ENCODE results near the gene MORF4L2. TPM values are rescaled to one million over a fixed set of nuclear protein-coding genes. Genes with fewer than 3 reads are reported as not detected.

The MORF4L2 gene, protein sequence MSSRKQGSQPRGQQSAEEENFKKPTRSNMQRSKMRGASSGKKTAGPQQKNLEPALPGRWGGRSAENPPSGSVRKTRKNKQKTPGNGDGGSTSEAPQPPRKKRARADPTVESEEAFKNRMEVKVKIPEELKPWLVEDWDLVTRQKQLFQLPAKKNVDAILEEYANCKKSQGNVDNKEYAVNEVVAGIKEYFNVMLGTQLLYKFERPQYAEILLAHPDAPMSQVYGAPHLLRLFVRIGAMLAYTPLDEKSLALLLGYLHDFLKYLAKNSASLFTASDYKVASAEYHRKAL
- total RNA-seq = 100 to 1,000 TPM; 148 to 252 (median 183) TPM
- long read RNA-seq, transcript MORF4L2-201 (4 exons, 1,824 nt) = major isoform, 5 of 16 reads
- long read RNA-seq, partial matches to known transcripts = 0 of 16 reads
- long read RNA-seq, other reads (novel, unspliced or antisense) = 2 of 16 reads

DNA sequence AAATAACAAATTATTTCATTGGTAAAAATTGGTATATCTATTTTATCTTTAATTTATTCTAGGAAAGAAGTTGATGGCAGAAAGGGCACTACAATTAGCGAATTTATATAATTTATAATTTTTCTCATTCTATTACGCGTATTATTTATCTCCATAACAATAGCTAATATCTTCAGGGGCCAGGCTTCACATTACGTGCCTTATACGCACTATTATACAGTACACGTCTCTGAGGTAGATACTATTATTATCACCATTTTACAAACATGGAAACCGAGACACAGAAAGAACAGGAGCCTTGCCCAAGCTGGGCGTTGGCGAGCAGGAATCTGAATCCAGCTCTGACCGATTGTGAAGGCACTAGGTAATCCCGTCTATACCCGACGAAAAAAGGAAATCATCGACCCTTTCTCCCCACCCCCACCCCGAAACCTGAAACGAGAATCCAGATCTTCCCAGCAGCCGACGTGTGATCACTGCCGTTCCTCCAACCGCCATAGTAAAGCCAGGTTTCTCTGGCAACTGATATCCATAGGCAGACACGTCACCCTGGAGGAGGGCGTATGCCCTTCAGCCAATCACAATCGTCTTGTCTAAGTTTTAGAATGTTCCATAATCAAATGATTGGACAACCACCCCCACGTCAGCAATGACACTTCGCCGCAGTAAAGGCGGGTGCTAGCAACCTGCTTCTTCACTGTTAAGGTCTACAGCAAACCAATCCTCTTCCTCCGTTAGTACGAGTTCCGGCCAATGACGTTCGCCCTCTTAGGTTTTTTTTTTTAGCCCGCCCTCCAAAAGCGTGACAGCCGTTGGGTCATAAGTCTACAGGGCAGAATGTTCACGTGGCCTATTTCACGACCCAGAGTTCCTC, at the start of gene MORF4L2:
MORF4L2 (minus strand) TSS at position 501 of the 874 bp plus-strand sequence. CDS start 9,672 bp downstream, outside the sequence.
- peaks cover 0 to 15% (median 0%) of the 10 kb centered on the region in 4 donors for H3K4me1 ChIP-seq
- intact Hi-C loops (cut with DNase I) = no loop called here

GRCh38 chrX:103734125-103734760, 47.7 kb upstream of the MORF4L2 start:
- 41% methylated on average over 4 of the region's 4 CpGs for WGBS (ENCODE audit: insufficient coverage, low coverage, low lambda C conversion rate, missing lambda C conversion rate)
- H3K36me3 ChIP-seq = no peaks in the 10 kb centered on the region
- DNase-seq = no peak
- no peak overlapping the region for H3K27ac ChIP-seq
- H3K4me1 ChIP-seq = no peaks in the 10 kb centered on the region
- H3K27me3 ChIP-seq = no peaks in the 10 kb centered on the region
- no peak overlapping the region for H3K4me3 ChIP-seq
- no peak for TF ChIP-seq POLR2A (IDR thresholded peaks at IDR 0.05)
- TF ChIP-seq, protein P1, sequence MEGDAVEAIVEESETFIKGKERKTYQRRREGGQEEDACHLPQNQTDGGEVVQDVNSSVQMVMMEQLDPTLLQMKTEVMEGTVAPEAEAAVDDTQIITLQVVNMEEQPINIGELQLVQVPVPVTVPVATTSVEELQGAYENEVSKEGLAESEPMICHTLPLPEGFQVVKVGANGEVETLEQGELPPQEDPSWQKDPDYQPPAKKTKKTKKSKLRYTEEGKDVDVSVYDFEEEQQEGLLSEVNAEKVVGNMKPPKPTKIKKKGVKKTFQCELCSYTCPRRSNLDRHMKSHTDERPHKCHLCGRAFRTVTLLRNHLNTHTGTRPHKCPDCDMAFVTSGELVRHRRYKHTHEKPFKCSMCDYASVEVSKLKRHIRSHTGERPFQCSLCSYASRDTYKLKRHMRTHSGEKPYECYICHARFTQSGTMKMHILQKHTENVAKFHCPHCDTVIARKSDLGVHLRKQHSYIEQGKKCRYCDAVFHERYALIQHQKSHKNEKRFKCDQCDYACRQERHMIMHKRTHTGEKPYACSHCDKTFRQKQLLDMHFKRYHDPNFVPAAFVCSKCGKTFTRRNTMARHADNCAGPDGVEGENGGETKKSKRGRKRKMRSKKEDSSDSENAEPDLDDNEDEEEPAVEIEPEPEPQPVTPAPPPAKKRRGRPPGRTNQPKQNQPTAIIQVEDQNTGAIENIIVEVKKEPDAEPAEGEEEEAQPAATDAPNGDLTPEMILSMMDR (IDR thresholded peaks at IDR 0.05) = no peak
- intact Hi-C loops (cut with DNase I) = no loop called here
- no peaks in the 10 kb centered on the region for H3K9me3 ChIP-seq
- no peak for ATAC-seq

More for the DNA sequence above, at the start of gene MORF4L2:
- peaks cover 0 to 25% (median 14%) of the 10 kb centered on the region in 4 donors for H3K36me3 ChIP-seq
- H3K4me3 ChIP-seq = peak within 1 kb of the TSS; percentile 39 to 61 (median 57)
- H3K27ac ChIP-seq = peak within 1 kb of the TSS; percentile 96 to 99 (median 98)
- peak; percentile 87 for TF ChIP-seq POLR2A (IDR thresholded peaks at IDR 0.05)
- TF ChIP-seq, protein P1 (IDR thresholded peaks at IDR 0.05) = no peak
- ATAC-seq (peak; percentile 84 to 93 (median 88)), DNase-seq (peak; percentile 85 to 92 (median 92))
- WGBS (ENCODE audit: insufficient coverage, low coverage, low lambda C conversion rate, missing lambda C conversion rate) = 27% methylated on average over 36 of the region's 37 CpGs
- no peaks in the 10 kb centered on the region for H3K9me3 ChIP-seq
- no peaks in the 10 kb centered on the region for H3K27me3 ChIP-seq

GRCh38 chrX:103733017-103733416, 46.5 kb upstream of the MORF4L2 start:
- ATAC-seq (no peak), DNase-seq (no peak)
- Histone ChIP-seq H3K27me3 (no peaks in the 10 kb centered on the region), H3K4me1 (no peaks in the 10 kb centered on the region), H3K27ac (no peak overlapping the region), H3K36me3 (no peaks in the 10 kb centered on the region), H3K4me3 (no peak overlapping the region), H3K9me3 (no peaks in the 10 kb centered on the region)
- WGBS (ENCODE audit: insufficient coverage, low coverage, low lambda C conversion rate, missing lambda C conversion rate) = 80% methylated on average over 1 of the region's 1 CpG
- intact Hi-C loops (cut with DNase I) = no loop called here
- TF ChIP-seq POLR2A (IDR thresholded peaks at IDR 0.05) = no peak
- TF ChIP-seq, protein P1 (IDR thresholded peaks at IDR 0.05) = no peak

DNA sequence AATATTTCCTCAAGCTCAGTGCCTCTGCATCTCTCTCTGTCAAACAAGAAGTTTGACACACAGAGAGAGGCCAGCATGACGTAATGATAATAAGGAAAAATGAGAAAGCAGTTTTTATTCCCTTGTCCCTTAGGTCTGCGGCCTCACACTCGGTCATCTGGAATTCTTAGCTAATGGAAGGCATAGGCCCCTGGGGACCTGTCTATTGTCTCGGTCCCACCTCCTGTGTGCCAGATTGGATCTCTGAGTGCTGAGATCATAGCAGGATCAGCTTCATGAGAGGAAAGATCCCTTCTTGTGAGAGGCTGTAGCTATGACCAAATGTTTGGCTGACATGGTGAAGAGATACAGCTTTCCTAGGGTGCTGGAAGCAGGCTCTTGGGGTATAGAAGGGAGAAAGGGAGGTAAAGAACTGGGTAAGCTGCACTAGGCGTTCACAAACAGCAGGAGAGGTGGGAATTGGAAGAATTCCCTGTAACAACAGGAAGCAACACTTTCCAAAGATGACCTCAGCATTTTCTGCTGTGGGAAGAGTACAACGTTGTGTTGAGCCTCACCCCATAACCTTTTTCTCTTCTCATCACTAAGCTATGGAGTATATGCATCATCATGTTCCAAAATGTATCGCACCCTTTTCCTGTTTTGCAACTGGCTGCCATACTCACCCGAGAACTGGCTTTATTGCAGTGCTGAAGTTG, 44.4 kb upstream of the MORF4L2 start:
- H3K9me3 ChIP-seq = no peaks in the 10 kb centered on the region
- no peak overlapping the region for H3K27ac ChIP-seq
- no peaks in the 10 kb centered on the region for H3K36me3 ChIP-seq
- peak in 2 of 4 donors; percentile 20 to 27 for ATAC-seq
- DNase-seq = no peak
- H3K4me3 ChIP-seq = no peak overlapping the region
- H3K4me1 ChIP-seq = no peaks in the 10 kb centered on the region
- 28% methylated on average over 8 of the region's 8 CpGs for WGBS (ENCODE audit: insufficient coverage, low coverage, low lambda C conversion rate, missing lambda C conversion rate)
- TF ChIP-seq POLR2A (IDR thresholded peaks at IDR 0.05) = no peak
- TF ChIP-seq, protein P1 (IDR thresholded peaks at IDR 0.05) = no peak
- H3K27me3 ChIP-seq = no peaks in the 10 kb centered on the region
- intact Hi-C loops (cut with DNase I) = no loop called here
